NCI-H82 (cell line): Measurements from ENCODE around the gene SLC39A12.
"Not testable (repeated sequence)": the region's sequence is repeated elsewhere in the genome, so short reads cannot be mapped to it uniquely, and the experiment has no call there.

Experiments used
- DNase-seq: peaks from one replicate; lab custom pipeline; 2025; lab: John Stamatoyannopoulos, UW

SLC39A12 gene

DNA sequence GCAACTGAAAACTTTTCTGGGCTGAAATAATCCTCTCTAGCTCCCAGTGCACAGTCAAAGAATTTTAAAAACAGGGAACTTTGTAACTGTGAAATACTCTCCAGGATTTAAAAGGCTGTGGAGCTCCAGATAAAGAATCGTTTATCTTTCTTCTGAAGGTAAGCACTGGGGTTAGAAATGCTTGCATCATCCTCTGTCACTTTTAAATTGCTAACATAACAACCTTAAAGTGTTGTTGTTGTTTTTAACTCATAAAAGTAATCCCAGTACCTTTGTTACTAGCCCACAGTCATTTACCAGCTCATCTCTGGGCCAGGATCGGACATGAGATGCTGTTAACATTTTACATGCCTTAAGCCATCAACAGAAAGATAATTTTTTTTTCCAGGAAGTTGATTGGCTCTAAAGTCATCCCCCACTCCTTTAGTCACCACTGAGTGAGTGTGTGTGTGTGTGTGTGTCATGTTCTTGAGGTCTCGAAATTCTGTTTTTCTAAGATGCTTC, at the start of gene SLC39A12:
Gene SLC39A12 (plus strand): TSS at position 51 of the 504 bp plus-strand sequence. CDS start 1,359 bp downstream, outside the sequence.
- DNase-seq, result no peak

DNA sequence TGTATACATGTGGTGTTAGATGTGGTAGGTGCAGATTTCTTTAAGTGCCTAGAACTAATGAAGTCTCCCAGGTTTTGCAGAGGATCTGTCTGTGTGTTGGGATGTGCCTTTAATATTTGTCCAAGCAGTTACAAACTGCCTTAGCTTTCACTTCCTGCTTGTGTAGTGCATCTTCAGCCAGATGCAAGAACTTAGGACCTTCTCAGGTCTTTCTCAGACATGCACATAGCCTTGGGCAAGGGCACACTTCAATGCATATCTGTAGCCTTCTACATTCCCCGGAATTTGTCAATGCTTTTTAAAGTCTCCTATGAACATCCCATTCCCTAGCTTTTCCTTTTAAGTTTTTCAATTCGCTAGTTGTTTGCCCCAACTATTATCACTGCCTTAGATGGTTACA, 47.2 kb upstream of the SLC39A12 start:
- no peak for DNase-seq

DNA sequence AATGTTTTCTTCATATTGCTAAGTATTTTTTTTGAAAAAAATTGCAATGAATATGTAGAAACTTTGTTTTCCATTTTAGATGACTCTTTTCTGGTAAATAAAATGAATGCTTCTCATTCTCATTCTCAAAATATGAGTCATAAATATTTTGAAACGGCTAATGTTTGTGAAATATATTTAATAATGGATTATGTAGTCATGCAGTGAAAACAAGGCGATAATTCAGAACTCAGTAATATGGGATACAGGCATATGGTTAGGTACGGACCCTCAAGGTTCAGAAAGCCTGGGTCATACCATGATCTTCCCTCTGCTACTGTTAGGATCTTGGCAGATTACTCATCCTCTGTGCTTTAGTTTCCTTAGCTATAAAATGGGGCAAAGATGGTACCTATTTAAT, 46.2 kb upstream of the SLC39A12 start:
- no peak for DNase-seq

DNA sequence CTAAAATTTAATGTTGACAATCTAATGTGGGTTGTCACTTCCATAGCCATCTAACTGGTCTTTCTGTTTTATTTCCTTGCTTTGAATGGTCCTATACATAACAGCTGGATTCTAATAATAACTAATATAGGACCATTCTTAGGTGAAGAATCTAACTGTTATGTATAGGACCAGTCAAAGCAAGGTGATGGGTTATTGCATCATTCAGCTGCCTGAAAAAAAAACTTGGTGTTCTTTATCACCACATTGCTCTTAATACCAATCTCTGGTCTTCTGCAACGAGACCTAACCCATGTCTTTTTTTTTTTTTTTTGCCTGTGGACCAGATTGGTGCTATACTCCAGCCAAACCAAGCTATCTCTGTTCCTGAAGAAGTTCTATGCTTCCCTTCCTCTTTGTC, 45.7 kb upstream of the SLC39A12 start:
- no peak for DNase-seq

DNA sequence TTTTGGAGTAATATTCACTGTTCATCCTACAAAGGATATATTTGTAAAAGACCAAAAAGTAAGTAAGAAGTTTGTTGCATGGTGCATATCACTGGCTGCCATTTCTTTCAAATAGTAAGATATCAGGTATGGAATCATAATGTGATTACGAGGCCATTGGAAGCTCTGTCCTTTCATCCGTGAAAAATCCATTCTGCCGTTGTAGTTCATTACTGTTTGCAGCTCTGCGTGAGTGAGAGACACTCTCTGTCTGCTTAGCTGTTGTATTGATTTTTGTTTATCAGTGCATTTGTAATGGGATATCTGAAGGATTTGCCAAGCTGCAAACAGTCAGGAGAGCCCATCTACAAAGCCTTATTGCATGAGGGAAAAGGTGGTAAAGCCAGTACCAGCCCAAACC, 44.1 kb upstream of the SLC39A12 start:
- peak; percentile 32 for DNase-seq

DNA sequence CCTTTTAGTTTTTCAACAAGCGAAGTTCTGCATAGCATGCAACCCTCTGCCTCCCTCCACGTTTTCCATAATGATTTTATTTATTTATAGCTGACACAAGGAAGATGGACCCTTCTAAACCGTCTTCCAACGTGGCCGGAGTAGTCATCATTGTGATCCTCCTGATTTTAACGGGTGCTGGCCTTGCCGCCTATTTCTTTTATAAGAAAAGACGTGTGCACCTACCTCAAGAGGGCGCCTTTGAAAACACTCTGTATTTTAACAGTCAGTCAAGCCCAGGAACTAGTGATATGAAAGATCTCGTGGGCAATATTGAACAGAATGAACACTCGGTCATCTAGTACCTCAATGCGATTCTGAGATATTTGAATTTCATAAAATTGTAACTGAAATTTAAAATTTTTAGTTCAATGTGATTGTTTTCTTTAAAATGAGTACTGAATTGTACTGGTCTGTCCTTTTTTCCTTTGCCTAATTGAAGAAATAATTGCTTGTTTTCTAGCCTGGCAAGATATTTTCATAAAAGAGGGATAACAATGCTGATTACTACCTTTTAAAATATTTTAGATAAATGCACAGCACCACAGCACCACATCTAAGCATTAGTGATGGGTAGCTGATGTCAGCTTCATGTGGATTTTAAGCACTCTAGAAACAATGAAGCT, 41.5 kb upstream of the SLC39A12 start:
- DNase-seq, result peak; percentile 87

DNA sequence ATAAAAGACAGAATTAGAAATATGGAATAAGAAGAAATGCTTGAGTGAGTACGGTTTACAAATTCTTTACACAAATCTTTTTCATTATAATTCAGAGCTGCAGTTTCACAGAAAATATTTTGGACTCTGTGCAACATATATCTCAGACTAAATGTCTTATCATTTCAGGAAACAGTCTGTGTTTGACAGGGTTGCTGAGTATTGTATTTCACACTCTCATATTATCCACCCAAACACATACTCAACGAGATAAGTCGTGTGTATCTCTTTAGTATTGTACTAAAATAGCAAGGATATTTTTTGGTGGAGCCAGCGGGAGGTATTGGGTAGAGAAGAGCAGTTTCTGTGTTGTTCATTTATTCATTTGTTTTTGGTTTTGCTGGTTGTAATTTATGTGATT, 39.0 kb upstream of the SLC39A12 start:
- DNase-seq, result no peak

DNA sequence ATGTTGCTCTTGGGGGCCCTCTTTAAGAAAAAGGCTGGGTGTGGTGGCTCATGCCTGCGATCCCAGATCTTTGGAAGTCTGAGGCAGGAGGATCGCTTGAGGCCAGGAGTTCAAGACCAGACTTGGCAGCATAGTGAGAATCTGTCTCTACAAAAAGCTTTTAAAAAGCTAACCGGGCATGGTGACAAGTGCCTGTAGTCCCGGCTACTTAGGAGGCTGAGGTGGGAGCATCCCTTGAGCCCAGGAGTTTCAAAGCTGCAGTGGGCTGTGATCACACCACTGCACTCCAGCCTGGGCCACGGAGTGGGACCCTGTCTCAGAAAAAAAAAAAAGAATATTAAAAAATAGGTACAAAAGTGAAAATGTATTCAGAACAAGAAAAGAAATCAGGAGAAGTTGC, 38.1 kb upstream of the SLC39A12 start:
- DNase-seq, result no peak

DNA sequence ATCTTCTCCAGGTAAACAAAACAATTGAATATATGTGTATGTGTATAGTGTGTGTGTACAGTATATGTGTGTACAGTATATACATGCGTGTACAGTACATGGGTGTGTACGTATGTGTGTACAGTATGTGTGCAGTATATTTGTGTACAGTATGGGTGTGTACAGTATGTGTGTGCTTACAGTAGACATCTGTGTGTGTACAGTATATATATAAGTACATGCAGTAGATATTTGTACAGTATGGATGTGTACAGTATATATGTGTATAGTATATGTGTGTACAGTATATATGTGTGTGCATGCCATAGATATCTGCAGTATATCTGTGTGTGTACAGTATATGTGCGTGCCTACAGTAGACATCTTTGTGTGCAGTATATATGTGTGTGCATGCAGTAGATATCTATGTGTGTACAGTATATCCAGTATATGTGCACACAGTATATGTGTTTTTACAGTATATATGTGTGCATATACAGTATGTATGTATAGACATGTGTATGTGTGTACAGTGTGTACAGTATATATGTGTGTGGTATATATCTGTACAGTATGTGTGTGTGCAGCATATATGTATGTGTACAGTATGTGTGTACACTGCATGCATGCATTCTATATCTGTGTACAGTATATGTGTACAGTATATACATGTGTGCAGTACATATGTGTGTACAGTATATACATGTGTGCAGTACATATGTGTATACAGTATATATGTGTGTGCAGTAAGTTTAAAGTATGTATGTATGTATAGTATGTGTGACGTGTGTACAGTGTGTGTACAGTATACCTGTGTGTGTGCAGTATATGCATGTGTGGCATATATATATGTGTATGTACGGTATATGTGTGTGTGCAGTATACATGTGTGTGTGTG, 37.3 kb upstream of the SLC39A12 start:
- no peak for DNase-seq

DNA sequence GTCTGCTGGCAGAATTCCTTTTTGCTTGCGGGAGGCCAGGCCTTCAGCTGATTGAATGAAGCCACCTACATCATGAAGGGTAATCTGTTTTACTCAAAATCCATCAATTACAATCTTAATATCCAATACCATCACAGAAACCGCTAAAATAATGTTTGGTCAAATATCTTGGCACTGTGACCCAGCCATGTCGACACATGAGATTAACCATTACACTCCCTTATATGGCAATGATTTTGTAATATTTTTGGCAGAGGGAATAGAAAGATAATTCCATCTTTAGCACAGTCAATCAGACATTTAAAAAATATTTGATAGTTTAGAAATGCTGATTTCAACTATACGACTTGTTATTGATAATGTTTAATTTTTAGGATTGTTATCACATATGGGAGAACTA, 36.5 kb upstream of the SLC39A12 start:
- DNase-seq, result no peak

DNA sequence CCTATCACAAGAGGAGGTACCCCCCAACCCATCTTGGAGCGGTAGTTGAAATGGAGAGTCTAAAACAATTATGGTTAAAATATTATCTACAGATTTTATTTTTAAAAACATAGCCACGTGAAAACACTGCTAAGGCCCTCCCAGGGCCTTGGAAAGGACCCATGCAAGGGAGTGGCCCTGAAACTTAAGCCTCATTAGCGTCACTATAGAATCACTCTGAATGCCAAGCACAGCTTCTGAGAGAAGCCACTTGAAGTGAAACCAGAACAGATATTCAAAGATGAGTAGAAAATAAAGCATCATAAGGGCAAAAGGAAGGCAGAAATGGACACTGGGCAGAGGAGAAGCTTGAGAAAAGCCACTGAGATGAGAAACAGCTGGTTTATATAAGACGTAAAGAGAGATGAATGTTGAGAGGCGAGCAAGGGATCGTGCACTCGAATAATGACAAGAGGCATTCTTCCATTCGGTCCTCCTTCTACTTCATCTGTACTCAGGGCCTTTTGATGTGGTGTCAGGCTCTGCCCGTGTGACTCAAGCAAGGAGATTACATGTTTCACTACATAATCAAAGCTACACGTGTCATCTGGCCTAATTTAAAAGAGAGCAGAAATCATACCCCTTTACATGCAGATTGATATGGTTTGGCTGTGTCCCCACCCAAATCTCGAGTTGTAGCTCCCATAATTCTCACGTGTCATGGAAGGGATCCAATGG, 33.4 kb upstream of the SLC39A12 start:
- DNase-seq, result no peak

DNA sequence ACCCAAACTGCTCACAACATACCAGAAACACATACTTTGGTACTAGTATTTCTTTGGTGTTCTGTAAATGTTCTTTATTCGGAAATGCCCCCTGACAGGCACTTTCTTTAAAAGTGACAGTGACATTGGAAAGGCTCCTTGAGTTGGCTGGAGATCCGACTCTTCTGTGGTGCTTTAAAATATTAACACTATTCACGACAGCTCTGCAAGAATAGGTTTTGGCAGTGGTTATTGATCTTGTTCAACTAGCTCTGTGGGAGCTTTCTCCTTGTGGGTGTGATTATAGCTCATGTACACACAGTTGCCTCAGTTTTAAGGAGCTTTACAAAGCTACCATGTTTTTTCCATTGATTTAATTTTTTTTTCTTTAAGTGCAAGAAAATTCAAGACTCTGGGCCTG, 30.3 kb upstream of the SLC39A12 start:
- DNase-seq, result no peak

DNA sequence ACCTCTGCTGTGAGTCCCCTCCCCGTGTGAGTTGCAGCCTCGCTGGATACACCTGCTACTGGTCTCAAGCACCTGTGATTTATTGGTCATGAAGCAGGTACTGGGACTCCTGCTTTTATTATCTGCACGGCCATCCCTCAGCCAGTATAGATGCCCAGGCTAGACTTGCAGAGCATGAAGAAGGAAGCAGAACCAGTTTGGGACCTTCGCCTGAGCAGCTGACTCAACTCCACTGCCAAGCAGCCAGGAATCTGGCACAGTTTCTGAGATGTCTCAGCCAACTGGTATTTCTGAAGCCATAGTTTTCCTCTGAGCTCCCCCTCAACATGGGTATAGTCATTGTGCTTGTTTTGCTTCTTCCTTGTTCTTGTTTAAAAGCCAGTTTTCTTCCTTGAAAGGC, 28.0 kb upstream of the SLC39A12 start:
- no peak for DNase-seq

DNA sequence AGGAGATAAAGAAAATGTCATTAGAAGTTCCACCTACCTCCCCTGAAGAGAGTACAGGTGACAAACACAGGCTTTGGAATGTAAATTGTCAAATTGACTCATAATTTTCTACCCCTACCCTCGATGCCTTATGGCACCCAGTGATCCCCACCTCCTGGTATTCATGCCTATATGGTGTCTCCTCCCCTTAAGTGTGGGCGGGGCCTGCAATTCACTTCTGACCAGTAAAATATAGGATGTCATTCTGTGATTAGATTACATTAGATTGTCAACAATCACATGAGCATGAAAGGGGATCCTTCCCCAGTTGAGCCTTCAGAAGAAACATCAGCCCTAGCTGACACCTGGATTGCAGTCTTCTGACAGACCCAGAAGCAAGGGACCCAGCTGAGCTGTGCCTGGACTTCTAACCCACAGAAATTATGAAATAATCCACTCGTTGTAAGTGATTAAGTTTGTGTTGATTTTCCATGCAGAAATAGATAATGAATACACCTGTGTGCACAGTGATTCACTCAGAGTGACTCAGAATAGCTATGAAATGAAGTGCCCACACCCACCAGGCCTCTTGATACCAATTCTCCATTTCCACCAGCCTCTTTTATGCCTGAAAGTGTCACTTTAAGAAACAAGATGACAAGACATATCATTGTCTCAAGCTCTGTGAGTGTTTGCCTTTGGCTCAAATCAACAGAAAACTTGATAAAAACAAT, 8.5 kb upstream of the SLC39A12 start:
- no peak for DNase-seq

DNA sequence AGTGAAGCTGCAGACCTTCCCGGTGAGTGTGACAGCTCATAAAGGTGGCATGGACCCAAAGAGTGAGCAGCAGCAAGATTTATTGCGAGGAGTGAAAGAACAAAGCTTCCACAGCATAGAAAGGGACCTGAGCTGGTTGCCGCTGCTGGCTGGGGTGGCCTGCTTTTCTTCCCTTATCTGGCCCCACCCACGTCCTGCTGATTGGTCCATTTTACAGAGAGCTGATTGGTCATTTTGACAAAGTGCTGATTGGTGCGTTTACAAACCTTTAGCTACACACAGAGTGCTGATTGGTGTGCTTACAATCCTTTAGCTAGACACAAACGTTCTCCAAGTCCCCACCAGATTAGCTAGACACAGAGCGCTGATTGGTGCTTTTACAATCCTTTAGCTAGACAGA, 1.4 kb upstream of the SLC39A12 start:
- not testable (repeated sequence) for DNase-seq

DNA sequence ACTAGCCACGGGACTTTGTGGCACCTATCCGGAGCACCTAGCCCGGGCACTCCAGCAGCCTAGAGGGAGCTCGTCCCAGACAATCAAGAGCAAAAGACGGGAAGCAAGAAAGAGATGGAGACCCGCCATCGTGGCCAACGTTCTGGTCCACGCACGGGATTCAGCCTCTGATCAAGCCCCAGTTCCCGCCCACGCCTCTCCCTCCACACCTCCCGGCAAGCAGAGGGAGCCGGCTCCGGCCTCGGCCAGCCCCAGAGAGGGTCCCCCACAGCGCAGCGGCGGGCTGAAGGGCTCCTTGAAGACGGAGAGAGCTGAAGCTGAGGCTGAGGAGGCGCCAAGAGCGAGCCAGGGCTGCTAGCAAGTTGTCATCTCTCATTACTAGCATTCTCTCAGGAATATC, 992 bp upstream of the SLC39A12 start:
- no peak for DNase-seq

DNA sequence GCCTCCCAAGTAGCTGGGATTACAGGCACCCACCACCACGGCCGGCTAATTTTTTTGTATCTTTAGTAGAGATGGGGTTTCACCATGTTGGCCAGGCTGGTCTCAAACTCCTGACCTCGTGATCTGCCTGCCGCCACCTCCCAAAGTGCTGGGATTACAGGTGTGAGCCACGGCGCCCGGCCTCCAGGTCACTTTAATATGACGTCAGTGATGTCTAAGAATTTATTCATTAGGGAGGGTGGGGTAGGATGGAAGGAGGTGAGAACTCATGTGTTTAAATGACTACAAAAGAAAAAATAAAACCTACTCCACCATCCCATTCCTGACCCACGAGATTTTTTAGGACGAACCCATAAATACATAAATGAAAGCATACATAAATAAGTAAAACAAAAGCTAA, 2.7 kb downstream of the SLC39A12 start:
- not testable (repeated sequence) for DNase-seq

DNA sequence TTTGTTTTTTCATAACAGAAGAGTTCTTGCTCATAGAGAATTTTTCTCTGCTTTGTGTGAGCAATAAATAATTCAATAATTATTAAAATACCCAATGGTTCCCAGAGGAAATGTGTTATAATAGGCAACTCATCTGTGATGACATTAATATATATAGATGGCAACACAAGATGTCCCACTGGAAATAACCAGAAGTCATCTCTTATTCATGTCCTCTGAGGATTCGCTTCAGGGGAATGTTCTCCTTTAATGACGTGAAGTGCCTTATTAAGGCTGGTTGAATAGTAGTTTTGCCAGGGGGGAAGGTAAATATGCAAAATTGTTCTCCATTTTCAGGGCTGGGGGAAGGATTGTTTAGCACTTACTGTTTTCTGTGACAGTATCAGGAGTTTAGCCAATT, 3.1 kb downstream of the SLC39A12 start:
- DNase-seq, result no peak

DNA sequence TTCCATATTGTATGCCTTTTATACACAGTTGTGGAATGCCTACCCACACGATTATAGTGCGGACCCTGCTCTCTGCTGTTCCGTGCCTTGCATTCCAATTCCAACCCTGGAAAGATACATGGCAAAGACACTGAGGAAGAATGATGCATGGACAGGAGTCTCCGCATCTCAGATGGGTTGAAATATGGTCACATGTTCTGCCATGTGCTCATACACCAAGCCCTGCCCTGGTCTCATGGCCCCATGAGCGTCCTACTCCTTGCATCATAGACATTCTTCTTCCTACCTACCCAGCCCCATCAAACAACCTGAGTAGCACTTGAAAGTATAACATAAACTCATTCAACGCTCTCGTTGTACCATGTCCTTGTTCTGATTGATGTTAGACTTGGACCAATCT, 6.3 kb downstream of the SLC39A12 start:
- no peak for DNase-seq

DNA sequence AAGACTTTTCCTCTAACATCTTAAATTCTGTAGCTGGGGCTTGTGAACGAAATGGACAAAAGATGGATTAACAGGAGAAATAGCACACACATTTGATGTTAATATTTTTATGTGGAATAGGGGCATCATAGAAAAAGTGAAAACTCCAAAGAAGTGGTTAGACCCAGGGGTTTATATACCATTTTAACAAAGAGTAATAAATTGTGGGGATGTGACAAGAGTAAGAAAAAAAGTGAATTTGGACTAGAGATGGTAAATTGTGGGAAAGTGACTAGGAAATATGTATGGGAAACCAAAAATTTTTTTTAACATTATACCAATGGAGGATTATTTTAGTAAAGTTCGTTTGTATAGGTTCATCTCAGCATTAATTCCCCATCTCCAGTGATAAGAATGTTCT, 8.2 kb downstream of the SLC39A12 start:
- DNase-seq, result no peak

DNA sequence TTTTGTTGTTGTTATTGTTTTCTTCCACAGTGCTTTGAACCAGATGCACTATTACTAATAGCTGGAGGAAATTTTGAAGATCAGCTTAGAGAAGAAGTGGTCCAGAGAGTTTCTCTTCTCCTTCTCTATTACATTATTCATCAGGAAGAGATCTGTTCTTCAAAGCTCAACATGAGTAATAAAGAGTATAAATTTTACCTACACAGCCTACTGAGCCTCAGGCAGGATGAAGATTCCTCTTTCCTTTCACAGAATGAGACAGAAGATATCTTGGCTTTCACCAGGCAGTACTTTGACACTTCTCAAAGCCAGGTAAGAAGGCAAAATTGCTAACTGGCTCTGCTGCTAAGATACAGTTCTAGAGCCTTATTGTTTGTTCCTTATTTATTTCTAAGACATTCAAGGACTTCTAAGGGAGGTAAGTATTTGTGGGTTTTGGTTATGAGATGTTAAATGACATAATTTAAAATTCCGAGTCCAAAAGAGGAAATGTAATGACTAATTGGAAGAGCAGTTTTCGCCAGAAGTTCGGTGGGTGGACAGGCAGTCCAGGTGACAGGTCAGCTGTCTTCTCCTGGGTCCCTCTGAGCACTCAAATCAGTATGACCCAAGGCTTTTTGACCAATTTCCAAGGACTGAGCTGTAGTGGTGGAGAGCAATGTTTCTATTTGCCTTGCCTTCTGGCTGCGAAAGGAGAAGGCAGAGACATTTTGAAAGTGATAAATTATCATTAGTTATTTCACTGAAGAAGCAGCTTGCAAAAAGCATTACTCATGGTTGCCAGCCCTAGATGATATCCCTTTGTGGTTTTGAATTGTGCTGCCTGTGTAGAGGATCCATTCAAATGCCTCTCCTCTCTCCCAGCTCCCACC, 10.1 kb downstream of the SLC39A12 start:
- no peak for DNase-seq
